Muscle of leg (tissue), 11 donors: ENCODE measurements around the gene GPATCH4. TPM values are rescaled to one million over a fixed set of nuclear protein-coding genes. Genes with fewer than 3 reads are reported as not detected.

ENCODE experiments used
- DNase-seq: peaks from one replicate; pipeline ENCODE4 v3.0.0; 2013
- H3K27ac ChIP-seq: one replicate; pipeline ENCODE4 v1.5.1; 2013; ENCODE audit warnings: mild to moderate bottlenecking, low read length, control low read depth
- H3K27me3 ChIP-seq: one replicate; pipeline ENCODE4 v1.6.1; 2013; ENCODE audit warnings: low read length; ENCODE audit not compliant: control insufficient read depth, insufficient read depth
- H3K36me3 ChIP-seq: one replicate; pipeline ENCODE4 v1.6.1; 2013; ENCODE audit warnings: low read length; ENCODE audit not compliant: control insufficient read depth, insufficient read depth
- H3K4me1 ChIP-seq: one replicate; pipeline ENCODE4 v1.6.1; 2013; ENCODE audit warnings: low read length; ENCODE audit not compliant: control insufficient read depth, insufficient read depth
- H3K4me3 ChIP-seq: one replicate; pipeline ENCODE4 v1.5.1; 2013; ENCODE audit warnings: low read length, control low read depth
- H3K9me3 ChIP-seq: replicated peaks from 2 replicates; pipeline ENCODE4 v1.6.1; 2013; ENCODE audit warnings: low read depth, low read length; ENCODE audit not compliant: control insufficient read depth
- WGBS: methylation state at CpG from one replicate; pipeline ENCODE4 v1.1.5; 2013; ENCODE audit warnings: missing lambda C conversion rate; ENCODE audit not compliant: insufficient coverage; 5-methylcytosine and 5-hydroxymethylcytosine counted together
- polyA plus RNA-seq, 8 donors: library from polyadenylated mRNA; unstranded; fragments of 120-200 nt; gene quantifications; one replicate each; pipeline versions ENCODE4 v1.2.1 to v1.2.3, GENCODE V29; 2013; ENCODE audit warnings: inconsistent platforms in 1 of 8, low replicate concordance in 1 of 8; ENCODE audit not compliant: insufficient read length in 8 of 8, insufficient read depth in 1 of 8
- total RNA-seq: library from RNA; stranded (reverse); fragments of 120-200 nt; gene quantifications from one replicate; pipeline ENCODE4 v1.2.4, GENCODE V29; 2013

Gene GPATCH4
- total and polyA plus RNA-seq, 9 donors = 10.6 to 32.9 (median 27.7) TPM

- Histone ChIP-seq H3K27ac (no peak overlapping the region), H3K4me3 (no peak overlapping the region), H3K27me3 (no peaks in the 10 kb centered on the region), H3K36me3 (peaks cover 50% of the 10 kb centered on the region), H3K4me1 (peaks cover 15% of the 10 kb centered on the region), H3K9me3 (no peaks in the 10 kb centered on the region)
- DNase-seq = no peak
- WGBS = 100% methylated on average over 2 of the region's 4 CpGs
Observed at GRCh38 chr1:156598731-156599432, 2.4 kb downstream of the GPATCH4 start.

DNA sequence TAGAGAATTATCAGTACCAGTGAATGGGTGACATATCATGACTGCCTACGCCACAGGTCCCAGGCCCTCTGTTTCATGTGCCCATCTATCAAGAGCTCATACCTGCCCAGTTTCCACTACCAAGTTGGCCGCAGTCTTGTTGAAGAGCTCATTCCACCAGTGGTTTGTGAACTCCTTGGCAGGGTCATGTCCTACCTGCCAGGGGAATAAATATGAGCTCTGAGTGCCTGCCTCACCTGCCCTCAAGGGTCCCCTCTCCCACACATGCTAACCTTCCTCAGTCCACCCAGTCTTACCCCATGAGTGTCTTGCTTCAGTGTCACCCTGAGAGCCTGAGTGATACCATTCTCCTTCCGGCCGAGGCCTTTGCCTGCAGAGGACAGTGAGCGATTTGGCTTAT is 3.2 kb downstream of the GPATCH4 start:
- H3K4me1 ChIP-seq = peaks cover 15% of the 10 kb centered on the region
- H3K27ac ChIP-seq = no peak overlapping the region
- WGBS = 98% methylated on average over 5 of the region's 5 CpGs
- no peak overlapping the region for H3K4me3 ChIP-seq
- no peak for DNase-seq
- H3K9me3 ChIP-seq = no peaks in the 10 kb centered on the region
- no peaks in the 10 kb centered on the region for H3K27me3 ChIP-seq
- peaks cover 58% of the 10 kb centered on the region for H3K36me3 ChIP-seq

DNA sequence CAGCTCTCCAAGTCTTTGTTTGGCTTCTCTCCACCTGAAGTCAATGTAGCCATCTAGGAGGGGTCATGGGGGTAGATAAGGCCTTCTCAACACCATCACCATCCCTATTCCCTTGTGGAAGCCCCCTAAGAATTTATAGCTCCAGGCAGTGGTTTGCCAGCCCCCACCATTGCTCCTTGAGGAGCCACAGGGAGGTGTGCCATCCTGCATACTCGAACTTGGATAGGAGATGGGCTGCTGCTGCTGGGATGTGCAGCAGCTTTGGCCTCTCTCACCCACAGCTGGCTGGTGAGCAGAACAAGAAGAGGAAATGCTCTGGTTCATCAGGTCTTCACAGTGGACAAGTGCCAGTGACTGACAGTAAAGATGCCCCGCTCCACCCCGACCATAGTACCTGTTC is 4.9 kb downstream of the GPATCH4 start:
- H3K27ac ChIP-seq = no peak overlapping the region
- 100% methylated on average over 1 of the region's 3 CpGs for WGBS
- H3K9me3 ChIP-seq = no peaks in the 10 kb centered on the region
- H3K4me3 ChIP-seq = no peak overlapping the region
- H3K4me1 ChIP-seq = peaks cover 15% of the 10 kb centered on the region
- peaks cover 64% of the 10 kb centered on the region for H3K36me3 ChIP-seq
- no peaks in the 10 kb centered on the region for H3K27me3 ChIP-seq
- no peak for DNase-seq

DNA sequence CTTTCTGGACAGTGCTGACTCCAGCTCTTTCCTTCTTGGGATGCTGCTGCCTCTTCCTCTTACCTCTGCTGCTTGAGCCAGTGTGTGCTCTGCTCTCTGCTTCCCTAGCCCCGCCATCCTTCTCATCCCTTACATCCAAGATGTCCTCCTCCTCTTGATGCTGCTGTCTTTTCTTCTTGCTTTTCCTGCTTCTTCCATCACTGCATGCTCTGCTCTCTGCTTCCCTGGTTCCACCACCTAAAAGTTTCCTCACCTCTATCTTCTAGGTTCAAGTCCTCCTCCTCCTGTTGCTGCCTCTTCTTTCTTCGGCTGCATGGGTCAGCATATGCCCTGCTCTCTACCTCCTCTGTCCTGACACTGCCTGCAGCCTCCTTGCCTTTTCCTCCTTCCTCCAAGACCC is 6.3 kb downstream of the GPATCH4 start:
- Histone ChIP-seq H3K4me1 (peaks cover 11% of the 10 kb centered on the region), H3K4me3 (no peak overlapping the region), H3K27ac (no peak overlapping the region), H3K36me3 (peaks cover 64% of the 10 kb centered on the region), H3K27me3 (no peaks in the 10 kb centered on the region), H3K9me3 (no peaks in the 10 kb centered on the region)
- DNase-seq = no peak
- 90% methylated on average over 2 of the region's 2 CpGs for WGBS

GRCh38 chr1:156594190-156594589 is 7.1 kb downstream of the GPATCH4 start:
- Histone ChIP-seq H3K4me1 (peaks cover 11% of the 10 kb centered on the region), H3K27me3 (no peaks in the 10 kb centered on the region), H3K36me3 (peaks cover 64% of the 10 kb centered on the region), H3K4me3 (no peak overlapping the region), H3K27ac (no peak overlapping the region), H3K9me3 (no peaks in the 10 kb centered on the region)
- no peak for DNase-seq
- 93% methylated on average over 2 of the region's 3 CpGs for WGBS

DNA sequence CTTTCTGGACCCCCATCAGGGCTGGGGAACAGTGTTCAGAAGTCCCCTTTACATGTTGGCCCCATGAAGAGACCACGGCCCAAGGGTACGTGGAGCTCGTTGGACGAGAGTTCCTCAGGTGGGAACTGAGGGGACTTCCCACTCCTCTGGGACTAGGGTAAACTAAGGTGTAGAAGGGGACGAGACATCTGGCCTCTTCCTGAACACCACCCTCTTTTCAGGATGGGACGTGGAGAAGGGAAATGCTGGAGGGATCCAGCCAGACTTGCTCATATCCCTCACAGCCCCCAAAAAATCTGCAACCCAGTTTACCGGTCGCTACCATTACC is 7.7 kb downstream of the GPATCH4 start:
- no peak overlapping the region for H3K27ac ChIP-seq
- no peak for DNase-seq
- H3K9me3 ChIP-seq = no peaks in the 10 kb centered on the region
- peaks cover 60% of the 10 kb centered on the region for H3K36me3 ChIP-seq
- H3K4me3 ChIP-seq = no peak overlapping the region
- no peaks in the 10 kb centered on the region for H3K27me3 ChIP-seq
- H3K4me1 ChIP-seq = peaks cover 11% of the 10 kb centered on the region
- WGBS = 81% methylated on average over 4 of the region's 8 CpGs

DNA sequence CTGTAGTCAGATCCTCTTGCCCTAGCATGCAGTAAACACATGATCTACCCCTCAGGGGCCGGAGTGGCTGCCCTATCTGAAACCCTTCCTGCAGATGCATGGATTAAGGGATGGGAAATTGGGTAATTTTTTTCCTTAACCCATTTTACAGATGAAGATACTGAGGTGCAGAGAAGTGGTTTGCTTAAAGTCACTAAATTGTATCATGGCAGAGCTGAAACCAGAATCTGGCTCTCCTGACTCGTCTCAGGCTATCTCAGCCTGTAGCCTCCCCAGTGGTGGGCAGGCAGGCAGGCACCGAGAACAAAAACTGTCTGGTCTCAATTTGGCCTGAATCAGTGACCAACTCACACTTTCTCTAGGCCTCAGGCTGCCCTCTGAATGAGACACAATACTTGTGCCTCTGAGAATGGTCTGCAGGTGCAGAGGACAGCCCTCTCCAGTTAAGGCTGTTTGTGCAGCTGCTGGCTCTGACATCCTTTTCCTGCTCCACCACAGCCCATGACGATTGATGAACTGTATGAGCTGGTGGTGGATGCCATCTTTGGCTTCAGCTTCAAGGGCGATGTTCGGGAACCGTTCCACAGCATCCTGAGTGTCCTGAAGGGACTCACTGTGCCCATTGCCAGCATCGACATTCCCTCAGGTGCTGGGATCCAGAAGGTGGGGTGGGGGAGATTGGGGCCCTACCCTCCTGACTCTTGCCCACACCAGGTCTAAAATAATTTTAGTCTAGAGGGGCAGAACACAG is 8.2 kb downstream of the GPATCH4 start:
- WGBS = 81% methylated on average over 5 of the region's 8 CpGs
- Histone ChIP-seq H3K27ac (no peak overlapping the region), H3K4me3 (no peak overlapping the region), H3K9me3 (no peaks in the 10 kb centered on the region), H3K27me3 (no peaks in the 10 kb centered on the region), H3K36me3 (peaks cover 56% of the 10 kb centered on the region), H3K4me1 (peaks cover 11% of the 10 kb centered on the region)
- DNase-seq = no peak

- Histone ChIP-seq H3K27me3 (no peaks in the 10 kb centered on the region), H3K36me3 (peaks cover 48% of the 10 kb centered on the region), H3K4me3 (peak overlapping the region; percentile 74), H3K27ac (peak overlapping the region; percentile 6), H3K4me1 (peaks cover 11% of the 10 kb centered on the region), H3K9me3 (no peaks in the 10 kb centered on the region)
- DNase-seq = no peak
- 48% methylated on average over 8 of the region's 16 CpGs for WGBS
Observed at GRCh38 chr1:156592158-156592909, 8.9 kb downstream of the GPATCH4 start.

DNA sequence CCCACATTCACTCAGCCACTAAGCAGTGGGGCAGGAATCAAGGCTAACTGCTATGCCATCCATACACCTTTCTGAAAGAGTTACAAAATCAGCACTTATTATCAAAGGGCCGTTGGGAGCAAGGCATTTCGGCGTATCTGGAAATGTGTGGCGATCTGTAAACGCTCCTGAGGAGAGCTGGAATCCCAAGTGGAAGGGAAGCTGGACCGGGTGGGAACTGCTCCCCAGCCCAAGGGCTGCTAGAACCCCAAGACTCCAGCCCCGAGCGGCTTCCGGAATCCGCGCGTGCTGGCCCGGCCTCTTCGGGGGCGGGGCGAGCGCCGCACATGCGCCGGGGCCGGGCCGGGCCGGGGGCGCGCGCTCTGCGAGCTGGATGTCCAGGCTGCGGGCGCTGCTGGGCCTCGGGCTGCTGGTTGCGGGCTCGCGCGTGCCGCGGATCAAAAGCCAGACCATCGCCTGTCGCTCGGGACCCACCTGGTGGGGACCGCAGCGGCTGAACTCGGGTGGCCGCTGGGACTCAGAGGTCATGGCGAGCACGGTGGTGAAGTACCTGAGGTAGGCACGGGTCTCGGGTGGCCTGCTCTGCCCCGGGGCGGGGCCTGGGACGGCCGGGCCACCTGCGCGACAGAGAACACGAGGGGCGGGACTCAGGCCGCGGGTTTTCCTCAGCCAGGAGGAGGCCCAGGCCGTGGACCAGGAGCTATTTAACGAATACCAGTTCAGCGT is 9.7 kb downstream of the GPATCH4 start, which contains the start of gene NAXE:
Gene NAXE (plus strand): TSS at position 345 of the 726 bp plus-strand sequence. CDS start 29 bp downstream, at position 374.
- WGBS = under 1% methylated on average over 60 of the region's 60 CpGs
- H3K36me3 ChIP-seq = peaks cover 41% of the 10 kb centered on the region
- H3K4me3 ChIP-seq = peak within 1 kb of the TSS; percentile 74
- H3K27me3 ChIP-seq = no peaks in the 10 kb centered on the region
- DNase-seq = peak; percentile 82
- no peaks in the 10 kb centered on the region for H3K9me3 ChIP-seq
- peak within 1 kb of the TSS; percentile 69 for H3K27ac ChIP-seq
- peaks cover 11% of the 10 kb centered on the region for H3K4me1 ChIP-seq

DNA sequence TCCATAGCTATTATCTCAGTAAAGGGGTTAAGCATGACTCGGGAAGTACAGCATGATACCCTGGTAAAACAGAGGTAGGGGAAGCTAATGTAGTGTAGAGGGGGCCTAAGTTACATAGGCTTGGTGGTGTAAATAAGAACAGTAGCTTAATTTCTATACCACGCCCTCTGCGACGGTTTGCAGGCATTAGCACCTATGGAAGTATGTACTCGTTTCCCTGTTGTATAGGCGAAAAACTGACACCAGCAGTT is 10.2 kb downstream of the GPATCH4 start:
- DNase-seq = no peak
- 5% methylated on average over 4 of the region's 6 CpGs for WGBS
- Histone ChIP-seq H3K4me1 (peaks cover 11% of the 10 kb centered on the region), H3K27ac (peak overlapping the region; percentile 69), H3K36me3 (peaks cover 36% of the 10 kb centered on the region), H3K4me3 (peak overlapping the region; percentile 74), H3K27me3 (peaks cover under 1% of the 10 kb centered on the region), H3K9me3 (no peaks in the 10 kb centered on the region)
